Endothelial cell (in vitro differentiated cells): ENCODE measurements around the gene ZNF574. TPM values are rescaled to one million over a fixed set of nuclear protein-coding genes. Genes with fewer than 3 reads are reported as not detected.
"Not testable (repeated sequence)": the region's sequence is repeated elsewhere in the genome, so short reads cannot be mapped to it uniquely, and the experiment has no call there.

Experiments
- DNase-seq: peaks from one replicate; pipeline ENCODE4 v3.0.0; 2021; ENCODE audit warnings: low spot score
- H3K27ac Mint-ChIP-seq: one replicate; pipeline ENCODE4 v1.8.0; 2021; ENCODE audit warnings: mixed read lengths, inconsistent platforms; ENCODE audit not compliant: unreplicated experiment
- H3K27me3 Mint-ChIP-seq: one replicate; pipeline ENCODE4 v1.8.0; 2021; ENCODE audit warnings: mild to moderate bottlenecking, moderate library complexity, mixed read lengths, inconsistent platforms; ENCODE audit not compliant: unreplicated experiment
- H3K36me3 Mint-ChIP-seq: one replicate; pipeline ENCODE4 v1.8.0; 2021; ENCODE audit warnings: mild to moderate bottlenecking, low read depth, mixed read lengths, inconsistent platforms; ENCODE audit not compliant: unreplicated experiment
- H3K4me1 Mint-ChIP-seq: one replicate; pipeline ENCODE4 v1.8.0; 2021; ENCODE audit warnings: mild to moderate bottlenecking, mixed read lengths, inconsistent platforms; ENCODE audit not compliant: unreplicated experiment
- H3K4me3 Mint-ChIP-seq: one replicate; pipeline ENCODE4 v1.8.0; 2021; ENCODE audit warnings: mild to moderate bottlenecking, mixed read lengths, inconsistent platforms; ENCODE audit not compliant: unreplicated experiment
- H3K9me3 Mint-ChIP-seq: one replicate; pipeline ENCODE4 v1.8.0; 2021; ENCODE audit warnings: mixed read lengths, inconsistent platforms; ENCODE audit not compliant: unreplicated experiment
- CTCF ChIP-seq: fragments of 200-600 bp; sonication (generic); IDR thresholded peaks from one replicate; pipeline ENCODE4 v1.5.0; 2021; ENCODE audit warnings: antibody characterized with exemption; ENCODE audit not compliant: unreplicated experiment
- total RNA-seq: library from RNA; stranded (reverse); fragmentation: NEBNext Ultra II Directional; extraction: Animal tissue kit (Norgen Biotek cat#: 25700); gene quantifications from one replicate; pipeline ENCODE4 v1.2.1, GENCODE V29; 2021; ENCODE audit not compliant: unreplicated experiment

ZNF574 gene
- total RNA-seq, 1 donor from 2014 or later: 19.7 TPM

GRCh38 chr19:42095814-42096230, 19.9 kb downstream of the ZNF574 start:
- peaks cover 5% of the 10 kb centered on the region for H3K4me1 Mint-ChIP-seq
- no peak overlapping the region for H3K4me3 Mint-ChIP-seq
- no peaks in the 10 kb centered on the region for H3K36me3 Mint-ChIP-seq
- peaks cover 6% of the 10 kb centered on the region for H3K27me3 Mint-ChIP-seq
- H3K27ac Mint-ChIP-seq: no peak overlapping the region
- TF ChIP-seq CTCF: no peak
- H3K9me3 Mint-ChIP-seq: no peaks in the 10 kb centered on the region
- DNase-seq: peak; percentile 31

GRCh38 chr19:42096255-42096837, 20.4 kb downstream of the ZNF574 start:
- no peak for DNase-seq
- Mint-ChIP-seq H3K4me1 (peaks cover 5% of the 10 kb centered on the region), H3K4me3 (no peak overlapping the region), H3K27ac (no peak overlapping the region), H3K36me3 (no peaks in the 10 kb centered on the region), H3K27me3 (peaks cover 6% of the 10 kb centered on the region), H3K9me3 (no peaks in the 10 kb centered on the region)
- TF ChIP-seq CTCF: no peak

- TF ChIP-seq CTCF: no peak
- no peak for DNase-seq
- Mint-ChIP-seq H3K27me3 (peaks cover 9% of the 10 kb centered on the region), H3K9me3 (no peaks in the 10 kb centered on the region), H3K36me3 (no peaks in the 10 kb centered on the region), H3K4me3 (no peak overlapping the region), H3K27ac (no peak overlapping the region), H3K4me1 (peaks cover 5% of the 10 kb centered on the region)
Observed at GRCh38 chr19:42097461-42097860, 21.5 kb downstream of the ZNF574 start.

GRCh38 chr19:42098781-42099180, 22.8 kb downstream of the ZNF574 start:
- TF ChIP-seq CTCF: no peak
- no peak for DNase-seq
- H3K36me3 Mint-ChIP-seq: no peaks in the 10 kb centered on the region
- H3K27ac Mint-ChIP-seq: no peak overlapping the region
- H3K4me3 Mint-ChIP-seq: no peak overlapping the region
- no peaks in the 10 kb centered on the region for H3K9me3 Mint-ChIP-seq
- peaks cover 5% of the 10 kb centered on the region for H3K4me1 Mint-ChIP-seq
- peaks cover 9% of the 10 kb centered on the region for H3K27me3 Mint-ChIP-seq

GRCh38 chr19:42099336-42099925, 23.5 kb downstream of the ZNF574 start:
- H3K4me1 Mint-ChIP-seq: peaks cover 5% of the 10 kb centered on the region

GRCh38 chr19:42100241-42100640, 24.3 kb downstream of the ZNF574 start:
- H3K27me3 Mint-ChIP-seq, H3K4me1 Mint-ChIP-seq, H3K4me3 Mint-ChIP-seq, DNase-seq, H3K27ac Mint-ChIP-seq, H3K36me3 Mint-ChIP-seq, H3K9me3 Mint-ChIP-seq: not testable (repeated sequence)

More at GRCh38 chr19:42099336-42099925, 23.5 kb downstream of the ZNF574 start:
- DNase-seq: no peak
- Mint-ChIP-seq H3K27me3 (peaks cover 6% of the 10 kb centered on the region), H3K4me3 (no peak overlapping the region), H3K9me3 (no peaks in the 10 kb centered on the region), H3K36me3 (no peaks in the 10 kb centered on the region), H3K27ac (no peak overlapping the region)
- no peak for TF ChIP-seq CTCF
